ENCODE data around the gene NPHP4.

DNA sequence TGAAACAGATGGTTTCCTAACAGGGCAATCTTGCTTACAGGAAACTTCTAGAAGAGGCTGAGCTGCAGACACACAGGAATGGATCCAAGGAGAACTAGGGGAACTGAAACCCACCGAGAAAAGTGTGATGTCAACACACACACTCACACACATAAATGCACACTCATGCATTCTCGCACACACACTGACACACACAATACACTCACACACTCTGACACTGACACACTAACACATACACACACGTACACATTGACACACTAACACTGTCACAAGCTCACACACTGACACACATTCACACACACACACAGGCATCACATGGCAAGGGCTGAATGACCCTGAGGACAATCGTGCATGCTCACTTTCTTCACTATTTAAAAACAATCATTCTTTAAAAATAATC is 142.7 kb downstream of the NPHP4 start:
- TF ChIP-seq, protein P1, sequence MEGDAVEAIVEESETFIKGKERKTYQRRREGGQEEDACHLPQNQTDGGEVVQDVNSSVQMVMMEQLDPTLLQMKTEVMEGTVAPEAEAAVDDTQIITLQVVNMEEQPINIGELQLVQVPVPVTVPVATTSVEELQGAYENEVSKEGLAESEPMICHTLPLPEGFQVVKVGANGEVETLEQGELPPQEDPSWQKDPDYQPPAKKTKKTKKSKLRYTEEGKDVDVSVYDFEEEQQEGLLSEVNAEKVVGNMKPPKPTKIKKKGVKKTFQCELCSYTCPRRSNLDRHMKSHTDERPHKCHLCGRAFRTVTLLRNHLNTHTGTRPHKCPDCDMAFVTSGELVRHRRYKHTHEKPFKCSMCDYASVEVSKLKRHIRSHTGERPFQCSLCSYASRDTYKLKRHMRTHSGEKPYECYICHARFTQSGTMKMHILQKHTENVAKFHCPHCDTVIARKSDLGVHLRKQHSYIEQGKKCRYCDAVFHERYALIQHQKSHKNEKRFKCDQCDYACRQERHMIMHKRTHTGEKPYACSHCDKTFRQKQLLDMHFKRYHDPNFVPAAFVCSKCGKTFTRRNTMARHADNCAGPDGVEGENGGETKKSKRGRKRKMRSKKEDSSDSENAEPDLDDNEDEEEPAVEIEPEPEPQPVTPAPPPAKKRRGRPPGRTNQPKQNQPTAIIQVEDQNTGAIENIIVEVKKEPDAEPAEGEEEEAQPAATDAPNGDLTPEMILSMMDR (IDR thresholded peaks at IDR 0.05; ENCODE audit: low read depth, low read length, poor library complexity, severe bottlenecking) = no peak
- TF ChIP-seq EZH2phosphoT487 (IDR thresholded peaks at IDR 0.05; ENCODE audit: borderline replicate concordance, low read length) = no peak
